ENCODE data around the gene SEC16B.

Gene SEC16B

DNA sequence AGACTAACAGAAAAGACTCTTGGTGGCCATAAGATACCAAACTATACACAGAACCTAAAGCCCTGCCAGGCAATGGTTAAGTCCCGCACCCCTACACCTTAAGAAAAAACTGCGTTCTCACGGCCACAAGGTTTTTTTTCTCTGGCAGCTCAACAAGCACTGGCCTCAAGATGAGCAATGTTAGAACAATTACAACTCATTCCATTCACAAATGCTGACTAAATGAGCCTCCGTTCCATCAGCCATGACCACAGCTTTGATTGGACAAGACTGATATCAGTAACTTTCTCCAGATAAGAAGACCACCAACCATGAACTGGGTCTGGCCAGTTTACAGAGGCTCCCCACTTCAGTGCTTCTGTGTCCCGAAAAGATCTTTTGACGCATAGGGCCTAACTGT is 31.9 kb downstream of the SEC16B start:
- H3K27me3 Mint-ChIP-seq (ENCODE audit: low read depth): no peaks in the 10 kb centered on the region

DNA sequence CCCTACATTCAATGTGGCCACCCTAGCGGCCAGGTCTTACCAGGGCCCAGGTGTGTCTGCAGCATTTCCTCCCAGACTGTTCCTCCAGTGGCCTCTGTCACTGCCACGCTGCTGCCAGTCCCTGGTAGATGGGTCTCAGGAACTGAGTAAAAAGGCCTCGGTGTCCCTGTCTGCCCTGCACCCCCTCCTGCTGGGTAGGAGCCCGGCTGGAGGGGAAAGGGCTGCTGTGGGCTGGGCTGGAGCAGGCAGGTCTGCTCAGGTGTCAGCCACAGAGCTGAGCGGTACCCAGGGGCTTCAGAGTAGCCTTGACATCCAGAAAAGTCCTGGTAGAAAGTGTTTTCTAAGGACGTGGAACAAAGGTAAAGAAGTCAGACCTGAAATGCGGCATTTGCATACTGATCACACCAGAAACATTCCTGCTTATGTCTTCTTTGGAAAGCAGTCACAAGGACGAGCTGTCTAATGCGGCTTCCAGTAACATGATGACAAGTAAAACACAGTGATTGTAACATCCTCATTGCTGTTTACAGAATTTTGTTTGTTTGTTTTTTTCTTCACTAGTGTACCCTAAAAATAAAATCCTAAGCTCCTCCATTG is 32.6 kb downstream of the SEC16B start:
- Mint-ChIP-seq H3K9me3 (no peaks in the 10 kb centered on the region), H3K27me3 (ENCODE audit: low read depth) (no peaks in the 10 kb centered on the region), H3K27ac (no peak overlapping the region), H3K4me1 (ENCODE audit: low read depth) (no peaks in the 10 kb centered on the region), H3K36me3 (ENCODE audit: low read depth) (no peaks in the 10 kb centered on the region), H3K4me3 (no peak overlapping the region)

More for the DNA sequence above, 31.9 kb downstream of the SEC16B start:
- Mint-ChIP-seq H3K9me3 (no peaks in the 10 kb centered on the region), H3K27ac (no peak overlapping the region), H3K36me3 (ENCODE audit: low read depth) (no peaks in the 10 kb centered on the region), H3K4me1 (ENCODE audit: low read depth) (no peaks in the 10 kb centered on the region), H3K4me3 (no peak overlapping the region)

DNA sequence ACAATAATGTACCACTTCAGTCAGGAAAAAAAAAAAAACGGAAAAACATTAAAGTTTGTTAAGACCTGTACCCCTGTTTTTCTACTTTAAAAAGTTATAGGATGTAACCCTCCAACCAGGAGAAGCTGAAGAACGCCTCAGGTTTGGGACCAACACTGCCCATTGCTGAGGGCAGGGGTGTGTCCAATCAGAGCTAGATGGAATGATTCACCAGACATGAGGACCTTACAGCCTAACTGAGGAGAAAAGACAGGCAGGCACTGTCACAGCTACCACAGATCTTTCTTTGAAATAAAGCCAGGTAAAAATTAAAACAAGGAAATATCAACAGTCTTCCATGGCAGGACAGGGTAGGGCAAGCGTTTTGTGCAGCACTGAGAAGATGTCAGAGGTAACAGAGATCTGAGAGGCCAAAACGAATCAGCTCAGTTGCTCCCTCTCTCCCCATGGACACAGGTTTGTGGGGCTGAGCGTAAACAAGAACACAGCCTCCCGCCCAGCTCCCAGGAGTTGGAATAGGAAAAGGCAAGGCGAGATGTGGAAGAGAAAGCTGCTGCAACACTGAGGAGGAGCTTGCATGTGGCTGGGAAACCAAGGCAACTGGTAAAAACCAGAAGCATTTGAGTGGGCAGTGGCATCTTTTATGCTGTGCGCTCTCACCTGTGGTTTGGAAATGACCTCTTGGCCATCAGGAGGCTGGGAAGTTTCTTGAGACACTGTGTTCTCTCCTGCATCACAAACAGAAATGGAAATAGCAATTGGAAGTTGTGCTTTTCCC is 34.0 kb downstream of the SEC16B start:
- H3K4me1 Mint-ChIP-seq (ENCODE audit: low read depth): no peaks in the 10 kb centered on the region
- no peak overlapping the region for H3K27ac Mint-ChIP-seq
- no peaks in the 10 kb centered on the region for H3K27me3 Mint-ChIP-seq (ENCODE audit: low read depth)
- no peak overlapping the region for H3K4me3 Mint-ChIP-seq
- no peaks in the 10 kb centered on the region for H3K9me3 Mint-ChIP-seq
- no peaks in the 10 kb centered on the region for H3K36me3 Mint-ChIP-seq (ENCODE audit: low read depth)

DNA sequence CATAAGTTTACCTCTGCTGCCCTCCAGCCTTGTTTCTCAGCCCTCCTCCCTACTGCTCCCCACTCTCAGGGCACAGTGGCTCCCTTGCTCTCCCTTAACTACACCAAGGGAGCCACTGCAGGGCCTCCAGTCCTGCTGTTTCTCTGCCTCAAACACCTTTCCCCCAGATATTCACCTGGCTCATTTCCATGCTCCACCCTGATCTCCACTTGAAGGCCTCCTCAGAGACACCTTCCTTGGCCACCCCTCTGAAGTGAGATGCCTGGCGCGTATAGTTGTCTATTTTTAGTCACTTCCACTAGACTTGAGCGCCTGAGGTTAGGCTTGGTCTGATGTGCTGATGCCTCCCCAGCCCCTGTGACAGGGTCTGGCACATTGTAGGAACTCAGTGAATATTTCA is 34.9 kb downstream of the SEC16B start:
- Mint-ChIP-seq H3K4me1 (ENCODE audit: low read depth) (no peaks in the 10 kb centered on the region), H3K27me3 (ENCODE audit: low read depth) (no peaks in the 10 kb centered on the region), H3K27ac (no peak overlapping the region), H3K9me3 (no peaks in the 10 kb centered on the region), H3K4me3 (no peak overlapping the region), H3K36me3 (ENCODE audit: low read depth) (no peaks in the 10 kb centered on the region)

DNA sequence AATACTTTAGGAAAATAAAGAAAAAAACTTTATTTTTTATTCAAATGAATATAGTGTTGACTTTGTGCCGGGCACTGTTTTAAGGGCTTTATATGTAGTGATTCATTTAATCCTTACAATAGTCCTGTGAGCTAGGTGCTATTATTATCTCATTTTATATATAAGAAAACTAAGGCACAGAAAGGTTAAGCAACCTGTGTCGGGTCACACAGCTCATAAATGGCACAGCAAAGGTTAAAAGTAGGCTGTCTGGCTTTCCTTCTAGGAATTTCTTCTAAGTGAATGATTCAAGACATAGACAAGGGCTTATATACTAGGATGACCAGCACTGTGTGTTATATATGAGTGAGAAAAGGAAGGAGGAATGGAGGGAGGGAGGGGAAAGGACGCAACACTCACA is 35.4 kb downstream of the SEC16B start:
- H3K36me3 Mint-ChIP-seq (ENCODE audit: low read depth): no peaks in the 10 kb centered on the region
- no peak overlapping the region for H3K4me3 Mint-ChIP-seq
- no peaks in the 10 kb centered on the region for H3K4me1 Mint-ChIP-seq (ENCODE audit: low read depth)
- H3K9me3 Mint-ChIP-seq: no peaks in the 10 kb centered on the region
- H3K27me3 Mint-ChIP-seq (ENCODE audit: low read depth): no peaks in the 10 kb centered on the region
- H3K27ac Mint-ChIP-seq: no peak overlapping the region

DNA sequence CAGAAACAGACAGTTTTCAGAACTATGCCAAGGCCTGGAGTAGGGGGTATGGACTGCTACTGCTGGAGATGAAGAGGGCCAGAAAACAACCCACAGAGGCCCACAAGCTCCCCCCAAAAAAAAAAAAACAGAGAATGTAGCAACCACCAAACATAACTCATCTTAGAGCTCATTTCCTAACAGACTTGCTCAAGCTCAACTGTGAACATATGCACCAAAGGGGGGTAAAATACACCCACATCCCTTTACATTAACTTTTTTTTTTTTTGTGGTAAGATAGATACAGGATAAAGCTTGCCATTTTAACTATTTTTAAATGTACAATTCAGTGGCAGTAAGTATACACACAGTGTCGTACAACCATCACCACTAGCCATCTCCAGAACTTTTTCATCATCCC is 36.0 kb downstream of the SEC16B start:
- Mint-ChIP-seq H3K36me3 (ENCODE audit: low read depth) (no peaks in the 10 kb centered on the region), H3K9me3 (no peaks in the 10 kb centered on the region), H3K4me1 (ENCODE audit: low read depth) (no peaks in the 10 kb centered on the region), H3K27ac (no peak overlapping the region), H3K27me3 (ENCODE audit: low read depth) (no peaks in the 10 kb centered on the region), H3K4me3 (no peak overlapping the region)

DNA sequence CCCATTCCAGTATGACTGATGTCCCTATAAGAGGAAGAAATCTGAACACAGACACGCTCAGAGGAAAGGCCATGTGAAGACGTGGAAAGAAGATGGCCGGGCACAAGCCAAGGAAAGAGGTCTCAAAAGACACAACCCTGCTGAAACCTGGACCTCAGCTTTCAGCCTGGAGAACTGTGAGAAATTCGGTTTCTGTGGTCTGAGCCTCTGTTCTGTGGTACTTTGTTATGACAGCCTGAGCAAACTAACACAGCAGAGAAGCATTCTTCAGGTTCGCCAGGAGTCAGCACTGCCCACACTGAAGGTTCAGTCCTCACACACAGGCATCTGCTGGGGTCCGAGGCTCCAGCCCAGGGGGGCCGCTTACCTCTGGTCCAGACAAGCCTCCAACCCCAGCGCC is 37.7 kb downstream of the SEC16B start:
- no peaks in the 10 kb centered on the region for H3K9me3 Mint-ChIP-seq
- H3K36me3 Mint-ChIP-seq (ENCODE audit: low read depth): no peaks in the 10 kb centered on the region
- H3K4me3 Mint-ChIP-seq: no peak overlapping the region
- H3K27ac Mint-ChIP-seq: no peak overlapping the region
- H3K4me1 Mint-ChIP-seq (ENCODE audit: low read depth): no peaks in the 10 kb centered on the region
- no peaks in the 10 kb centered on the region for H3K27me3 Mint-ChIP-seq (ENCODE audit: low read depth)

DNA sequence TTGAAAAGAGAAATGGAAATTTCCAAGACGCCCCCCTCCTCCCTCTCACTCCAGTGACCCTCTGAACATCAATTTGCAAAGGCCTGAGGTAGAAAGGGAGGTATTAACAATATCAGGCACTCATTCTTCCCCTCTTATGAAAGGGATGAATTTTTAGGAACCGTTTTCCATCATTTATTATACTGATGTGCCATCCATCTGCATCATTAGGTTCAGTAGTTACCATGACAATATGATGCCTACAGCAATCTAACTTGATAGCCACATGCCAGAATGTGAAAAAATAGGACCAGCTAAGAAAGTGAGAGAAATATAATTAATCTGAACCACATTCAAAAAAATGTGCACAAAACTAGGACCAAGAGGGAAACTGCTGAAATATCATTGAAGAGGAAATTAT is 40.9 kb downstream of the SEC16B start:
- Mint-ChIP-seq H3K27ac (no peak overlapping the region), H3K27me3 (ENCODE audit: low read depth) (no peaks in the 10 kb centered on the region), H3K4me3 (no peak overlapping the region), H3K9me3 (no peaks in the 10 kb centered on the region), H3K4me1 (ENCODE audit: low read depth) (no peaks in the 10 kb centered on the region), H3K36me3 (ENCODE audit: low read depth) (no peaks in the 10 kb centered on the region)

DNA sequence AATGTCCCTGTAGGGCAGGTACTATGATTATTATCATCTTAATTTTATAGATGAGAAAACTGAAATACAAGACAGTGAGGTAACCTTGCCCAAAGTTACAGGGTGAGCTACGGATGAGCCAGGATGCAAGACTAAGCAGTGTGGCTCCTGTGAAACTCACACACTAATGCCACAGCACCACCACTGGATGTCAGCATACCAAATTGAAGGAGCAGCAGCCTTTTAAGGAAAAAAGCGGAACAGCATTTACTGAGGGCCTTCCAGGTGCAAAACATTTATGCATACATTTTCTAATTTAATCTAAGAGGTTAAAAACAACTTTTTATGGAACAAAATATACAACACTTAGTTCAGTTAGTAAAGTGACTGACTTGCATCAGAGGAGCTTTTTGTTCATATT is 41.7 kb downstream of the SEC16B start:
- H3K27ac Mint-ChIP-seq: no peak overlapping the region
- no peaks in the 10 kb centered on the region for H3K27me3 Mint-ChIP-seq (ENCODE audit: low read depth)
- no peak overlapping the region for H3K4me3 Mint-ChIP-seq
- no peaks in the 10 kb centered on the region for H3K36me3 Mint-ChIP-seq (ENCODE audit: low read depth)
- H3K9me3 Mint-ChIP-seq: no peaks in the 10 kb centered on the region
- H3K4me1 Mint-ChIP-seq (ENCODE audit: low read depth): no peaks in the 10 kb centered on the region

DNA sequence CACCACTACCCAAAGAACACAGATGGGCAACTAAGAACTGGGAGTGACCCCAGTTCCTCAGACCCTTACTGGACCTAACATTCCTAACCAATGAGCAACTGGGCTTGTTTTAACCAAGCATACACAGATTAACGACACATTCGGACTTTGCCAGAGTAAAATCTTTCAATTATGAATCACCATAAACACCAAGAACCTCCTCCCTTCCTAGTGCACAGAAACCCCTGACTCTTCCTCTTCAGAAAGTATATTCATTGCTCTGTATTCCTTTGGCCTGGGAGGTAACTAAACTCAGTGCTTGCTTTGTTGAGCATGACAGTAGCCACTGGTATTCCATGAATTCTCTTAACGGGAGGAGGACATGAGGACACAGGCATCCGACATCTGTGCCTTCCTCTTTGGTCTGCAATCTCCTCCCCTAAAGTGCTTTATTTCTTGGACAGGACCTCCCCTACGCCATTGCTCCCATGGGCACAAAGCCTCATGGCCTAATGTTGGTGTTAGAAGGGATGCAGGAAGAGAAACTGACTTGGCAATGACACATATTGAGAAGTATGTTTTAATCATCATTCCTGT is 42.7 kb downstream of the SEC16B start:
- no peaks in the 10 kb centered on the region for H3K9me3 Mint-ChIP-seq
- no peak overlapping the region for H3K4me3 Mint-ChIP-seq
- H3K4me1 Mint-ChIP-seq (ENCODE audit: low read depth): no peaks in the 10 kb centered on the region
- no peak overlapping the region for H3K27ac Mint-ChIP-seq
- no peaks in the 10 kb centered on the region for H3K27me3 Mint-ChIP-seq (ENCODE audit: low read depth)
- no peaks in the 10 kb centered on the region for H3K36me3 Mint-ChIP-seq (ENCODE audit: low read depth)

DNA sequence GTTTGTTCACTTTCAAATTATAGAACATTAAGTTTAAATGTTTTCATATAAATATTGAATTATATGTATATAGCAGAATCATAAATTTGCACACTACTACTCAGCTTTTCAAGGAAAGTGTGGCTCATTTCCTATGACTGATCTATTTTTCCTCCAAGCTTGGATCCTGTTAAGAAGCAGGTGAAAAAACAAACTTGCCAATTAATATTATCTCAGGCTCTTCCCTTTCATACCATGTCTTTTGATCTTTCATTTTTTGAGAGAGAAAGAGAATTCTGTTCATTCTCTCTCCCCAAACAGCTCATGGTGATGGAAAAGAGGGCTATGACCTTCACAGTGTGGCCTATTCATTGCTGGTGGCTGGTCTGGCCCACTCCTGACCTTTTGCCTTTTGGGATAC is 43.7 kb downstream of the SEC16B start:
- no peaks in the 10 kb centered on the region for H3K27me3 Mint-ChIP-seq (ENCODE audit: low read depth)
- H3K4me3 Mint-ChIP-seq: no peak overlapping the region
- no peaks in the 10 kb centered on the region for H3K36me3 Mint-ChIP-seq (ENCODE audit: low read depth)
- H3K27ac Mint-ChIP-seq: no peak overlapping the region
- H3K4me1 Mint-ChIP-seq (ENCODE audit: low read depth): no peaks in the 10 kb centered on the region
- no peaks in the 10 kb centered on the region for H3K9me3 Mint-ChIP-seq

DNA sequence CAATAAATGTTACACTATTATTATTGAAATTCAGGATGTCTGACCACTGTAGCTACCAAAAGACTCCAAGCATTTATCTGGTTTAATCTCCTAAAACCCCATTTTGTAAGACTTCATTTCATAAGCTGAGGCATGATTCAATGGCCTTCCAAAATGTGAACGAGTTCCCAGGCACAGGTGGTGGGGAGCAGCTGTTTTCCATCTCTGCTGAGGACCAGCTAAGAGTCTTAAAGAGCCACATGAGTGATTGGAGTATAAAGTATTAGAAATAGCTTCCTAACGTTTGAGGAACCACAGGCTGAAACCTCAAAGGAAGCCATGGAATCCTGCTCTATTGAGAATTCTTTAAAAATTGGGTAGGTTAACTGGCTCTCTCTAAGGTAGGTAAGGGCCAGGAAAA is 44.9 kb downstream of the SEC16B start:
- no peak overlapping the region for H3K27ac Mint-ChIP-seq
- H3K4me1 Mint-ChIP-seq (ENCODE audit: low read depth): no peaks in the 10 kb centered on the region
- no peaks in the 10 kb centered on the region for H3K27me3 Mint-ChIP-seq (ENCODE audit: low read depth)
- H3K4me3 Mint-ChIP-seq: no peak overlapping the region
- H3K36me3 Mint-ChIP-seq (ENCODE audit: low read depth): no peaks in the 10 kb centered on the region
- no peaks in the 10 kb centered on the region for H3K9me3 Mint-ChIP-seq

DNA sequence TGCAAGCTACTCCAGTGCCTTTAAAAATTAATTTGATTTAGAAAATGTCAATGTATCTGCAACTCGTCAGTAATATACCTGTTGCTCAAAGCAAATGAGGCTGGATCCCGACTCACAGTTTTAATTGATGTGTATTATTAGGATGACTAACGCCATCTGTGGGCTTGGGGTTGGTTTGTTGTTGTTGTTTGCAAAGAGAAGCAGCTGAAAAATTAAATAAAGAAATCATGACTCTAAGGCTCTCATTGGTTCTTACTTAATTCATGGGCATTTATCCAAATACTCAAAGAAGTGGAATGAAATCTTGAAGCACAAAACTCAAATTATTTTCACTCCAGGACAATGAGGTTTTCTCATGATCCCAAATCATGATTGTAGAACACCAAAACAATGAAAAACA is 46.4 kb downstream of the SEC16B start:
- H3K36me3 Mint-ChIP-seq (ENCODE audit: low read depth): no peaks in the 10 kb centered on the region
- H3K27me3 Mint-ChIP-seq (ENCODE audit: low read depth): no peaks in the 10 kb centered on the region
- H3K4me1 Mint-ChIP-seq (ENCODE audit: low read depth): no peaks in the 10 kb centered on the region
- no peaks in the 10 kb centered on the region for H3K9me3 Mint-ChIP-seq
- H3K4me3 Mint-ChIP-seq: no peak overlapping the region
- no peak overlapping the region for H3K27ac Mint-ChIP-seq

DNA sequence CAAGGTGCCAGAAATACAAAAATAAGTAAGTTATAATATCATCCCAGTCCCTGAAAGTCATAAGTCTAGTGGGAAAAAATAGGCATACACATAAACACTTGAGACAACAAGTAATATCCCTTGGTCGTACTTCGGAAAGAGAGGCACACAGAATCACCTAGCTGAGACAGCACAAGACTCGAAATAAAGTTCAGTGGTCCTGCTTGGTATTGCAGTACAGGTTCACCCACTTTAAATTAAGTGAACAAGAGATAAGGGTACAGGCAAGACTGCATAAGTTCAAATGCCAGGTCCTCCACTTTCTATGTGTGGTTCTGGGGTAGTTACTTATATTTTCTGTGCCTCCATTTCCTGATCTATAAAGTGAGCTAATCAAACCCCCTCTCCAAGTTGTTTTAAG is 47.6 kb downstream of the SEC16B start:
- Mint-ChIP-seq H3K27ac (no peak overlapping the region), H3K36me3 (ENCODE audit: low read depth) (no peaks in the 10 kb centered on the region), H3K9me3 (no peaks in the 10 kb centered on the region), H3K27me3 (ENCODE audit: low read depth) (no peaks in the 10 kb centered on the region), H3K4me3 (no peak overlapping the region), H3K4me1 (ENCODE audit: low read depth) (no peaks in the 10 kb centered on the region)

DNA sequence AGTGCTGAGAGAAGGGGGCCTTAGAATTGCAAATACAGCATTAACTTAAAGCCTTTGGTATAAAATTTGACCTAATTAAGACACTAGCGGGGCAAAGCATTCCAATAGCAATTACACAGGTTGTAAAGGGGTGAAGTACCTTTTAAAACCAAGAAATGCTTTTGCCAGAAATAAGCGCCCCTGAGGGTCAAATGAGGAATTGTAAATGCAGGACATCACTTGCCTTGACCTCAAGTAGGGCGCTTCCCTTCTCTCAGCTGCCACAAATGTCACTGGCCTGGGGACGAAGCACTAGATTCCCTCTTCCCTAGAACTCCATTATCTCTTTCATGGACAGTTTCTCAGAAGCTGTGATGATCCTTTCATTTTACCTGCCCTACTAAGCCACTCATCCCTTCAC is 48.3 kb downstream of the SEC16B start:
- Mint-ChIP-seq H3K27ac (no peak overlapping the region), H3K4me3 (no peak overlapping the region), H3K27me3 (ENCODE audit: low read depth) (no peaks in the 10 kb centered on the region), H3K36me3 (ENCODE audit: low read depth) (no peaks in the 10 kb centered on the region), H3K9me3 (no peaks in the 10 kb centered on the region), H3K4me1 (ENCODE audit: low read depth) (no peaks in the 10 kb centered on the region)

Data from T-helper 1 cell treated with Interleukin-12 subunit alpha and Interleukin-12 subunit beta and Interleukin-4 antibody, amounts not matched to agents 30 μg/mL and 1 μg/mL, for 36 hours (primary cell).